DND-41 (cell line): ENCODE data around the gene PCLAF.
"Not testable (repeated sequence)": the region's sequence is repeated elsewhere in the genome, so short reads cannot be mapped to it uniquely, and the experiment has no call there.

Experiments used
- EZH2 ChIP-seq: IDR thresholded peaks from 3 replicates; pipeline ENCODE4 v1.6.1; 2012; ENCODE audit warnings: borderline replicate concordance, low read depth, mild to moderate bottlenecking, moderate library complexity, low read length, inconsistent platforms; ENCODE audit not compliant: severe bottlenecking
- TF ChIP-seq, protein P1 (sequence below): IDR thresholded peaks from 2 replicates; pipeline ENCODE4 v1.5.1; 2012; ENCODE audit warnings: borderline replicate concordance, low read length, moderate library complexity, mild to moderate bottlenecking; ENCODE audit not compliant: poor library complexity, severe bottlenecking; ENCODE audit errors: extremely low read depth

DNA sequence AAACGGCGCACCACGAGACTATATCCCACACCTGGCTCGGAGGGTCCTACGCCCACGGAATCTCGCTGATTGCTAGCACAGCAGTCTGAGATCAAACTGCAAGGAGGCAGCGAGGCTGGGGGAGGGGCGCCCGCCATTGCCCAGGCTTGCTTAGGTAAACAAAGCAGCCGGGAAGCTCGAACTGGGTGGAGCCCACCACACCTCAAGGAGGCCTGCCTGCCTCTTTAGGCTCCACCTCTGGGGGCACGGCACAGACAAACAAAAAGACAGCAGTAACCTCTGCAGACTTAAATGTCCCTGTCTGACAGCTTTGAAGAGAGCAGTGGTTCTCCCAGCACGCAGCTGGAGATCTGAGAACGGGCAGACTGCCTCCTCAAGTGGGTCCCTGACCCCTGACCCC, 54.3 kb downstream of the PCLAF start:
- TF ChIP-seq, protein P1, sequence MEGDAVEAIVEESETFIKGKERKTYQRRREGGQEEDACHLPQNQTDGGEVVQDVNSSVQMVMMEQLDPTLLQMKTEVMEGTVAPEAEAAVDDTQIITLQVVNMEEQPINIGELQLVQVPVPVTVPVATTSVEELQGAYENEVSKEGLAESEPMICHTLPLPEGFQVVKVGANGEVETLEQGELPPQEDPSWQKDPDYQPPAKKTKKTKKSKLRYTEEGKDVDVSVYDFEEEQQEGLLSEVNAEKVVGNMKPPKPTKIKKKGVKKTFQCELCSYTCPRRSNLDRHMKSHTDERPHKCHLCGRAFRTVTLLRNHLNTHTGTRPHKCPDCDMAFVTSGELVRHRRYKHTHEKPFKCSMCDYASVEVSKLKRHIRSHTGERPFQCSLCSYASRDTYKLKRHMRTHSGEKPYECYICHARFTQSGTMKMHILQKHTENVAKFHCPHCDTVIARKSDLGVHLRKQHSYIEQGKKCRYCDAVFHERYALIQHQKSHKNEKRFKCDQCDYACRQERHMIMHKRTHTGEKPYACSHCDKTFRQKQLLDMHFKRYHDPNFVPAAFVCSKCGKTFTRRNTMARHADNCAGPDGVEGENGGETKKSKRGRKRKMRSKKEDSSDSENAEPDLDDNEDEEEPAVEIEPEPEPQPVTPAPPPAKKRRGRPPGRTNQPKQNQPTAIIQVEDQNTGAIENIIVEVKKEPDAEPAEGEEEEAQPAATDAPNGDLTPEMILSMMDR: not testable (repeated sequence)
- TF ChIP-seq EZH2: not testable (repeated sequence)
